Breast epithelium (tissue), 3 donors: ENCODE measurements around the gene SPX.

Source experiments
- POLR2A ChIP-seq: fragments of 450-650 bp; IDR thresholded peaks from one replicate; pipeline ENCODE4 v1.6.1; 2016; ENCODE audit warnings: antibody characterized with exemption, mild to moderate bottlenecking, moderate library complexity
- TF ChIP-seq, protein P1 (sequence below), 3 donors: fragments of 450-650 bp; IDR thresholded peaks; one replicate each; pipeline ENCODE4 v1.5.1; 2016 to 2017; ENCODE audit warnings: antibody characterized with exemption in 3 of 3, mild to moderate bottlenecking in 3 of 3, moderate library complexity in 3 of 3

DNA sequence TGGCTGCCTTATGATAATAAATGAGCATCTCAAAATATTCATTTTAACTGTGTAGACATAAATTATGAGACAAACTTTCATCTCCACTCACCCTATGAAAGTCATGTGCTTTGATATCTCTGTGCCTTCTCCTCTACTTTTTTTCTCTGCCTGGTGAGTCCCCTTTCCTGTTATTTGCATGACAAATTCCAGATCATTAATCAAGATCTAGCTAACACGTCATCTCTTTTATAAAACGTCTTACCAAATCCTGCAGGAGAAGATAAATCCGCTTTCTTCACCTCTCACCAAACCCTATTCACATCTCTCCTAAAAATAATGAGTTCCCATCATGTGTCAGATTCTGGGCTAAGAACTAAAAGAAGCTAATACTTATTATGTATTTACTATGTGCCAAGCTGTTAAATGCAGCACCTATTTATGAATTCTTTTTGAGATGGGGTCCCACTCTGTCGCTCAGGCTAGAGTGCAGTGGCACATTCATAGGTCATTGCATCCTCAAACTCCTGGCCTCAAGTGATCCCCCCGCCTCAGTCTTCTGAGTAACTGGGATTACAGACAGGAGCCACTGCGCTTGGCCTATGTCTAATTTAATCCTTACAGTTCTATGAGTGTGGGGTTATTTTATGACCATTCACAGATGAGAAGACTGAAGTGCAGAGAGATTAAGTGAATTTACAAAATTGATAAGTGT, 26.7 kb downstream of the SPX start:
- no peak for TF ChIP-seq POLR2A
- TF ChIP-seq, protein P1, sequence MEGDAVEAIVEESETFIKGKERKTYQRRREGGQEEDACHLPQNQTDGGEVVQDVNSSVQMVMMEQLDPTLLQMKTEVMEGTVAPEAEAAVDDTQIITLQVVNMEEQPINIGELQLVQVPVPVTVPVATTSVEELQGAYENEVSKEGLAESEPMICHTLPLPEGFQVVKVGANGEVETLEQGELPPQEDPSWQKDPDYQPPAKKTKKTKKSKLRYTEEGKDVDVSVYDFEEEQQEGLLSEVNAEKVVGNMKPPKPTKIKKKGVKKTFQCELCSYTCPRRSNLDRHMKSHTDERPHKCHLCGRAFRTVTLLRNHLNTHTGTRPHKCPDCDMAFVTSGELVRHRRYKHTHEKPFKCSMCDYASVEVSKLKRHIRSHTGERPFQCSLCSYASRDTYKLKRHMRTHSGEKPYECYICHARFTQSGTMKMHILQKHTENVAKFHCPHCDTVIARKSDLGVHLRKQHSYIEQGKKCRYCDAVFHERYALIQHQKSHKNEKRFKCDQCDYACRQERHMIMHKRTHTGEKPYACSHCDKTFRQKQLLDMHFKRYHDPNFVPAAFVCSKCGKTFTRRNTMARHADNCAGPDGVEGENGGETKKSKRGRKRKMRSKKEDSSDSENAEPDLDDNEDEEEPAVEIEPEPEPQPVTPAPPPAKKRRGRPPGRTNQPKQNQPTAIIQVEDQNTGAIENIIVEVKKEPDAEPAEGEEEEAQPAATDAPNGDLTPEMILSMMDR (IDR thresholded peaks at IDR 0.05): no peak
